Endodermal cell (in vitro differentiated cells): ENCODE results near the gene CMTR2. TPM values are rescaled to one million over a fixed set of nuclear protein-coding genes. Genes with fewer than 3 reads are reported as not detected.

Experiments used
- DNase-seq: peaks from one replicate; pipeline ENCODE4 v3.0.0-alpha.2; 2017
- H3K27ac ChIP-seq: 2 replicates; pipeline ENCODE4 v1.5.1; 2013; ENCODE audit warnings: mild to moderate bottlenecking, low read depth, low read length, moderate library complexity
- H3K27me3 ChIP-seq: 2 replicates; pipeline ENCODE4 v1.6.1; 2013; ENCODE audit warnings: mild to moderate bottlenecking, low read length, moderate library complexity; ENCODE audit not compliant: insufficient read depth, control insufficient read depth, poor library complexity, severe bottlenecking
- H3K36me3 ChIP-seq: 2 replicates; pipeline ENCODE4 v1.7.0; 2013; ENCODE audit warnings: mild to moderate bottlenecking, low read length, moderate library complexity; ENCODE audit not compliant: control insufficient read depth, insufficient read depth
- H3K4me1 ChIP-seq: one replicate; pipeline ENCODE4 v1.7.0; 2013; ENCODE audit warnings: low read length; ENCODE audit not compliant: control insufficient read depth, insufficient read depth
- H3K4me3 ChIP-seq: 2 replicates; pipeline ENCODE4 v1.5.1; 2013; ENCODE audit warnings: mild to moderate bottlenecking, low read length, moderate library complexity
- H3K9ac ChIP-seq: 2 replicates; pipeline ENCODE4 v1.6.1; 2013; ENCODE audit warnings: mild to moderate bottlenecking, low read length, moderate library complexity; ENCODE audit not compliant: poor library complexity, severe bottlenecking; ENCODE audit errors: extremely low read depth
- H3K9me3 ChIP-seq: 2 replicates; pipeline ENCODE4 v1.6.1; 2013; ENCODE audit warnings: mild to moderate bottlenecking, low read length, moderate library complexity; ENCODE audit not compliant: control insufficient read depth
- H3K27ac Mint-ChIP-seq: 2 replicates; pipeline ENCODE4 v1.8.0; 2020; ENCODE audit warnings: mixed read lengths
- H3K27me3 Mint-ChIP-seq: 2 replicates; pipeline ENCODE4 v1.8.0; 2021; ENCODE audit warnings: mild to moderate bottlenecking, mixed read lengths; ENCODE audit not compliant: insufficient read depth
- H3K36me3 Mint-ChIP-seq: 2 replicates; pipeline ENCODE4 v1.8.0; 2020; ENCODE audit warnings: low read depth, mixed read lengths
- H3K4me1 Mint-ChIP-seq: 2 replicates; pipeline ENCODE4 v1.8.0; 2020; ENCODE audit warnings: mixed read lengths
- H3K4me3 Mint-ChIP-seq: 2 replicates; pipeline ENCODE4 v1.8.0; 2020; ENCODE audit warnings: mild to moderate bottlenecking, moderate library complexity, mixed read lengths
- H3K9me3 Mint-ChIP-seq: 2 replicates; pipeline ENCODE4 v1.8.0; 2020; ENCODE audit warnings: mild to moderate bottlenecking, mixed read lengths
- CTCF ChIP-seq: fragments of 200-600 bp; sonication (generic); conservative IDR thresholded peaks from 2 replicates; pipeline ENCODE4 v1.5.0; 2021; ENCODE audit warnings: antibody characterized with exemption, mild to moderate bottlenecking
- WGBS, 2 experiments: methylation state at CpG; one replicate each; pipeline versions ENCODE4 v1.1.5 to v1.1.7; 2013; ENCODE audit warnings: missing lambda C conversion rate in 2 of 2, mixed read lengths in 1 of 2; ENCODE audit not compliant: insufficient coverage in 1 of 2, insufficient read length in 1 of 2; 5-methylcytosine and 5-hydroxymethylcytosine counted together
- total RNA-seq, 2 donors: library from RNA; stranded (reverse); fragmentation: NEBNext Ultra II Directional in 1 of 2; extraction: Animal tissue kit (Norgen Biotek cat#: 25700) in 1 of 2; gene quantifications; 2 replicates in 1 of 2; 3 replicates in 1 of 2; pipeline ENCODE4 v1.2.1, GENCODE V29; 2021

Gene CMTR2
- total RNA-seq, 2 donors from 2014 or later = 16.1 to 17.2 TPM

GRCh38 chr16:71276589-71277334 is 12.4 kb downstream of the CMTR2 start:
- DNase-seq = no peak
- Mint-ChIP-seq H3K27me3 (no peaks in the 10 kb centered on the region), H3K4me1 (no peaks in the 10 kb centered on the region), H3K36me3 (no peaks in the 10 kb centered on the region), H3K27ac (no peak overlapping the region), H3K4me3 (no peak overlapping the region), H3K9me3 (peaks cover 20% of the 10 kb centered on the region)
- H3K27ac ChIP-seq = no peak overlapping the region
- H3K4me3 ChIP-seq = no peak overlapping the region
- H3K9ac ChIP-seq = no peak overlapping the region
- H3K27me3 ChIP-seq = no peaks in the 10 kb centered on the region
- H3K4me1 ChIP-seq = no peaks in the 10 kb centered on the region
- peaks cover 23% of the 10 kb centered on the region for H3K9me3 ChIP-seq
- 91 to 98% methylated on average over 4 of the region's 4 CpGs for WGBS, 2 experiments
- no peaks in the 10 kb centered on the region for H3K36me3 ChIP-seq
- TF ChIP-seq CTCF = no peak

DNA sequence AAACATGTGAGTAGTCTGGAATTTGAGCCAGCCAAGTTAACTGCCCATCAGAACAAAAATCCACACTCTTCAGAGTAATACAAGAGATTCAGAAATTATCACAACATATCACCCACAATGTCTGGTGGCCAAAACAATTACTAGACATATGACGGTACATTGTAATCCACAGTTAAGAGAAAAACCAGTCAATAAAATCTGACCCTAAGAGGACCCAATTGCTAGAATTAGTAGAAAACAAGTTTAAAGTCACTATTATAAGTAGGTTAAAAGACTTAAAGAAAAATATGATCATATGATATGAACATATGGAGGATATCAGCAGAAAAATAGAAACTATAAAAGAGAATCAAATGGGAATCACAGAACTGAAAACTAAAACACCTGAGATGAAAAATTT is 15.8 kb downstream of the CMTR2 start:
- no peak for TF ChIP-seq CTCF
- H3K36me3 ChIP-seq = no peaks in the 10 kb centered on the region

GRCh38 chr16:71264299-71264698 is 24.9 kb downstream of the CMTR2 start:
- H3K4me3 ChIP-seq = no peak overlapping the region
- no peaks in the 10 kb centered on the region for H3K4me1 ChIP-seq
- H3K27ac ChIP-seq = no peak overlapping the region
- Mint-ChIP-seq H3K27me3 (no peaks in the 10 kb centered on the region), H3K36me3 (no peaks in the 10 kb centered on the region), H3K4me1 (no peaks in the 10 kb centered on the region), H3K4me3 (no peak overlapping the region), H3K27ac (no peak overlapping the region), H3K9me3 (no peaks in the 10 kb centered on the region)
- WGBS, 2 experiments = 83 to 100% methylated on average over 1 to 3 of the region's 3 CpGs
- H3K9me3 ChIP-seq = no peaks in the 10 kb centered on the region
- H3K27me3 ChIP-seq = no peaks in the 10 kb centered on the region
- TF ChIP-seq CTCF = no peak
- no peaks in the 10 kb centered on the region for H3K36me3 ChIP-seq
- H3K9ac ChIP-seq = no peak overlapping the region
- DNase-seq = no peak

More for the DNA sequence above, 15.8 kb downstream of the CMTR2 start:
- H3K9ac ChIP-seq = no peak overlapping the region
- H3K27me3 ChIP-seq = no peaks in the 10 kb centered on the region
- H3K4me1 ChIP-seq = no peaks in the 10 kb centered on the region
- Mint-ChIP-seq H3K36me3 (no peaks in the 10 kb centered on the region), H3K4me1 (no peaks in the 10 kb centered on the region), H3K4me3 (no peak overlapping the region), H3K27ac (no peak overlapping the region), H3K9me3 (peaks cover 20% of the 10 kb centered on the region), H3K27me3 (peaks cover 20% of the 10 kb centered on the region)
- no peak overlapping the region for H3K4me3 ChIP-seq
- no peak overlapping the region for H3K27ac ChIP-seq
- peaks cover 23% of the 10 kb centered on the region for H3K9me3 ChIP-seq
- no peak for DNase-seq
- WGBS, 2 experiments = 90% methylated on average over 1 of the region's 1 CpG; no CpG with 5 or more reads in 1 of the 2 experiments
